K562 (cell line): ENCODE results near the gene PSMD14. TPM values are rescaled to one million over a fixed set of nuclear protein-coding genes. Genes with fewer than 3 reads are reported as not detected.
"Not testable (repeated sequence)": the region's sequence is repeated elsewhere in the genome, so short reads cannot be mapped to it uniquely, and the experiment has no call there.

Source experiments
- ATAC-seq: fragments of 200-7000 bp; cut with Tn5 transposase; 3 replicates; pipeline ENCODE4 v1.9.1; 2020; ENCODE audit warnings: moderate library complexity
- BruUV-seq: library from RNA; stranded (reverse); fragments of 400-500 nt; replicated peaks from 2 replicates; lab custom pipeline; 2021; lab: Mats Ljungman, UMichigan
- CTCF ChIA-PET: fragments of 300-600 bp; formaldehyde crosslinking; extraction: SDS; loops from one replicate; lab custom pipeline; 2021; ENCODE audit warnings: low intra/inter-chr PET ratio; lab: Yijun Ruan, JAX
- POLR2A ChIA-PET: fragments of 300-600, 350-650 bp; sonication (Branson Sonifier 250); formaldehyde crosslinking; extraction: SDS; loops from one replicate; lab custom pipeline; 2021; ENCODE audit warnings: antibody characterized with exemption, inconsistent platforms; lab: Yijun Ruan, JAX
- DNase-seq, 4 experiments: peaks; one replicate each; pipeline versions ENCODE4 v3.0.0 to v3.0.0-alpha.2; 2011 to 2018; ENCODE audit warnings: low spot score in 3 of 4, mixed read lengths in 3 of 4; ENCODE audit errors: extremely low read depth in 1 of 4
- FAIRE-seq: peaks from 2 replicates; lab custom pipeline; 2011; peaks lifted over from hg19 to GRCh38; lab: Jason Lieb, UNC
- H2AFZ ChIP-seq: 2 replicates; pipeline ENCODE4 v1.6.0; 2011; ENCODE audit warnings: low read depth, low read length, control low read depth, inconsistent platforms
- H3K27ac ChIP-seq: fragments of 200-600 bp; 3 replicates; pipeline ENCODE4 v1.8.0; 2011; ENCODE audit warnings: low read depth, mild to moderate bottlenecking, control low read depth, inconsistent platforms, low read length, moderate library complexity, mixed read lengths; ENCODE audit errors: extremely low read depth
- H3K27me3 ChIP-seq, 2 experiments: fragments of 300-600 bp in 1 of 2; 2 replicates in 1 of 2; 3 replicates in 1 of 2; pipeline versions ENCODE4 v1.6.0 to v1.8.0; 2011; ENCODE audit warnings: inconsistent platforms in 2 of 2, low read length in 2 of 2, mild to moderate bottlenecking in 1 of 2, mixed read lengths in 1 of 2, moderate library complexity in 1 of 2; ENCODE audit not compliant: control insufficient read depth in 2 of 2, insufficient read depth in 2 of 2
- H3K36me3 ChIP-seq: fragments of 300-600 bp; 3 replicates; pipeline ENCODE4 v1.8.0; 2011; ENCODE audit warnings: mild to moderate bottlenecking, low read length, inconsistent platforms; ENCODE audit not compliant: control insufficient read depth, insufficient read depth
- H3K4me1 ChIP-seq, 2 experiments: fragments of 200-600 bp in 1 of 2; replicated peaks in 1 of 2; 2 replicates in 1 of 2; 3 replicates in 1 of 2; pipeline versions ENCODE4 v1.5.1 to v1.8.0; 2011; ENCODE audit warnings: inconsistent platforms in 2 of 2, low read length in 2 of 2, mild to moderate bottlenecking in 1 of 2, mixed read lengths in 1 of 2, moderate library complexity in 1 of 2; ENCODE audit not compliant: control insufficient read depth in 2 of 2, insufficient read depth in 2 of 2
- H3K4me2 ChIP-seq: 2 replicates; pipeline ENCODE4 v1.6.1; 2011; ENCODE audit warnings: low read length, control low read depth, inconsistent platforms, mixed read lengths; ENCODE audit not compliant: insufficient read depth
- H3K4me3 ChIP-seq: fragments of 200-600 bp; sonication (generic), shearing (Covaris generic); 2 replicates; pipeline ENCODE4 v1.5.1; 2016; ENCODE audit warnings: control low read depth, inconsistent platforms
- H3K79me2 ChIP-seq: fragments of 200-600 bp; 3 replicates; pipeline ENCODE4 v1.8.0; 2011; ENCODE audit warnings: low read length, inconsistent platforms; ENCODE audit not compliant: control insufficient read depth, insufficient read depth
- H3K9ac ChIP-seq, 2 experiments: 2 replicates each; pipeline versions ENCODE4 v1.6.0 to v1.6.1; 2011; ENCODE audit warnings: low read depth in 2 of 2, low read length in 2 of 2, control low read depth in 1 of 2, inconsistent platforms in 1 of 2, mild to moderate bottlenecking in 1 of 2, mixed read lengths in 1 of 2; ENCODE audit not compliant: insufficient read depth in 1 of 2
- H3K9me1 ChIP-seq: one replicate; pipeline ENCODE4 v1.6.0; 2011; ENCODE audit warnings: inconsistent platforms, mild to moderate bottlenecking, low read length, moderate library complexity; ENCODE audit not compliant: control insufficient read depth, insufficient read depth
- H3K9me3 ChIP-seq: replicated peaks from 2 replicates; pipeline ENCODE4 v1.5.1; 2011; ENCODE audit warnings: low read depth, low read length, inconsistent platforms; ENCODE audit not compliant: control insufficient read depth, insufficient read depth
- H4K20me1 ChIP-seq: replicated peaks from 2 replicates; pipeline ENCODE4 v1.6.1; 2011; ENCODE audit warnings: low read length, inconsistent platforms, mixed read lengths; ENCODE audit not compliant: control insufficient read depth, insufficient read depth
- CREBBP ChIP-seq: IDR thresholded peaks from one replicate; pipeline ENCODE4 v1.6.1; 2012; ENCODE audit warnings: low read depth, mild to moderate bottlenecking, control low read depth, inconsistent platforms, low read length
- FOSL1 ChIP-seq: fragments of 200-800 bp; sonication (Bioruptor generic); conservative IDR thresholded peaks from 2 replicates; pipeline ENCODE4 v1.6.1; 2016; ENCODE audit warnings: missing genetic modification characterization, missing compliant biosample characterization
- HNRNPL ChIP-seq: fragments of 200-400 bp; formaldehyde crosslinking; IDR thresholded peaks from 2 replicates; pipeline ENCODE4 v1.6.1; 2017; ENCODE audit warnings: low read depth, mild to moderate bottlenecking, low read length
- MTA1 ChIP-seq: fragments of 450-650 bp; IDR thresholded peaks from 2 replicates; pipeline ENCODE4 v1.6.1; 2017; ENCODE audit warnings: borderline replicate concordance
- NEUROD1 ChIP-seq: fragments of 150-350 bp; IDR thresholded peaks from 2 replicates; pipeline ENCODE4 v1.6.1; 2014; ENCODE audit warnings: borderline replicate concordance, low read length, low read depth; ENCODE audit not compliant: partially characterized antibody
- POLR3G ChIP-seq: IDR thresholded peaks from 2 replicates; pipeline ENCODE4 v1.6.1; 2011; ENCODE audit not compliant: insufficient read length, insufficient replicate concordance; ENCODE audit errors: extremely low read depth
- TAF15 ChIP-seq: fragments of 200-400 bp; formaldehyde crosslinking; IDR thresholded peaks from 2 replicates; pipeline ENCODE4 v1.6.1; 2017; ENCODE audit warnings: mild to moderate bottlenecking, low read depth, low read length, moderate library complexity
- XRCC5 ChIP-seq: fragments of 200-400 bp; formaldehyde crosslinking; IDR thresholded peaks from 2 replicates; pipeline ENCODE4 v1.6.1; 2017; ENCODE audit warnings: low read depth, mild to moderate bottlenecking, low read length
- ZC3H8 ChIP-seq: fragments of 450-650 bp; IDR thresholded peaks from 2 replicates; pipeline ENCODE4 v1.6.1; 2017
- WGBS: fragments of 100-300 bp; shearing (Covaris generic); methylation state at CpG from one replicate; pipeline ENCODE4 v1.1.6; 2016; ENCODE audit warnings: low coverage, mixed read lengths; ENCODE audit not compliant: insufficient coverage; ENCODE audit errors: missing lambda C conversion rate; 5-methylcytosine and 5-hydroxymethylcytosine counted together
- in situ Hi-C: fragments of 300-500 bp; cut with MboI; formaldehyde crosslinking; loops from 4 replicates; pipeline ENCODE4 v1.15.0; 2018; ENCODE audit warnings: inconsistent platforms, mixed read lengths
- intact Hi-C: fragments of 100-400 bp; cut with micrococcal nuclease; formaldehyde crosslinking; loops from 2 replicates; pipeline ENCODE4 v1.14.2; 2022
- polyA plus RNA-seq, 8 experiments: library from polyadenylated mRNA; depleted of rRNA in 4 of 8; stranded (reverse) in 5 of 8; unstranded in 3 of 8; fragments of >200 nt; fragmentation: Nextera tagmentation in 2 of 8; fragmentation: Illumina TruSeq in 1 of 8; extraction: Ambion mirVana in 2 of 8; extraction: Trizol in 1 of 8; gene quantifications; 2 replicates each; pipeline versions ENCODE4 v1.2.1 to v1.2.3, GENCODE V29; 2011 to 2014; ENCODE audit warnings: inconsistent platforms in 1 of 8, missing spikeins in 1 of 8
- total RNA-seq, 7 experiments: library from RNA; depleted of rRNA in 6 of 7; stranded (reverse); fragments of >200 nt in 6 of 7; fragmentation: Illumina TruSeq in 2 of 7; extraction: Trizol in 2 of 7; gene quantifications; 2 replicates each; pipeline versions ENCODE4 v1.2.1 to v1.2.3, GENCODE V29; 2011 to 2021; ENCODE audit warnings: low replicate concordance in 1 of 7

PSMD14 gene
- total and polyA plus RNA-seq, 9 of the 15 experiments (the other 6 are each of a cell fraction or from before 2014, with no cell fraction given), result 151 to 515 (median 228) TPM

DNA sequence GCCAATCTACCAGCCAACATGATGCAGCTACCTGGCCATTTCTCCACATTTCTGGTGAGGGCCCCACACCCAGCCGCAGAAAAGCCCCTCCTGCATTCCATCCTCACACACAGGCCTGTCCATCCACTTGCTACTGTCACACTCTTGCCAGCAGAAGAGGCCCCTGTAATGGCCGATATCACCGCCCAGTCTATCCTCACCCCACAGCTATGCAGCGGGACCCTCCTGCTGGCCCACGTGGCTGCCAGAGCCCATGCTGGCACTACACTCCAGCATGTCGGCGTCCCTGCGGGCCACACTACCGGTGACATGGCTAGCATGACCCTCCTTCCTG lies 25.9 kb upstream of the PSMD14 start:
- H2AFZ ChIP-seq, H3K79me2 ChIP-seq, DNase-seq, FAIRE-seq, in situ Hi-C loops, H3K4me3 ChIP-seq, CTCF ChIA-PET, H3K27ac ChIP-seq, H3K27me3 ChIP-seq, H3K9me1 ChIP-seq, H3K36me3 ChIP-seq, H4K20me1 ChIP-seq, BruUV-seq, H3K4me1 ChIP-seq, H3K9me3 ChIP-seq, H3K4me2 ChIP-seq, POLR2A ChIA-PET: not testable (repeated sequence)
- intact Hi-C loops, result loop anchor here (5.0 kb wide), 1 partner anchor 840 kb away; no protein-coding TSS in a partner anchor
- 0 out of 4 replicates have a peak overlapping the region, but pooled peaks of 1 of the 2 experiments have one; percentile 20 for H3K9ac ChIP-seq
- 21% methylated on average over 7 of the region's 9 CpGs for WGBS
- ATAC-seq, result peak; percentile 26

DNA sequence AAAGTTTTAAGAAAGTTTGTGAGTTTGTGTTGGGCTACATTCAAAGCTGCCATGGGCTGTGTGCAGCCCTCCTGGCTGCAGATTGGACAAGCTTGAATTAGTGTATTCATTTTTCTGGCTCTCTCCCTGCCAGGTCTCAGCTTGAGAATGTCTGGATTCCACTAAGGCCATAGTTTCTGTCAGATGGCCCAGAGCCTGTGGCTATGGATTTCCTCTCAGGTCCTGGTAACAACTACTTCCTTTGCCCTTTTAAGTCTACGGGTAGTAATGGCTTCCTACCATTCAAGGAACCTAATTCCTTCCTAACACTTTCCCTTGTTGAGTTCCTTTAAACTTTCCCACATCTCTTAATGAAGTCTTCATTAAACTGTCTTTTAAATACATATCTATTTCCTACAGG lies 24.3 kb upstream of the PSMD14 start:
- Histone ChIP-seq H2AFZ (no peak overlapping the region), H3K4me2 (no peak overlapping the region), H3K27ac (no peak overlapping the region), H3K79me2 (no peaks in the 10 kb centered on the region), H3K4me3 (no peak overlapping the region), H3K9me1 (no peaks in the 10 kb centered on the region), H3K27me3 (peaks cover 0 to 6% of the 10 kb centered on the region in 2 experiments; a peak in 2 of 5 replicates), H3K9ac (no peak overlapping the region), H4K20me1 (no peaks in the 10 kb centered on the region), H3K9me3 (no peaks in the 10 kb centered on the region; the same call in 1 of the 2 replicates), H3K4me1 (peaks cover 0 to 8% of the 10 kb centered on the region in 2 experiments; a peak in 1 of 5 replicates), H3K36me3 (no peaks in the 10 kb centered on the region)
- ChIA-PET CTCF (no interaction called here), POLR2A (interaction anchor here (1.2 kb wide), 1 partner anchor 8 kb away, joined by 3 read pairs; no protein-coding TSS in a partner anchor)
- WGBS, result 0% methylated on average over 1 of the region's 1 CpG
- BruUV-seq, result no TSS peak
- intact Hi-C loops (loop anchor here (5.0 kb wide), 1 partner anchor 838 kb away; no protein-coding TSS in a partner anchor), in situ Hi-C loops (no loop called here)
- no peak for ATAC-seq
- no peak for FAIRE-seq
- DNase-seq, result no peak
- TF ChIP-seq ZC3H8 (no peak), XRCC5 (no peak), MTA1 (no peak), FOSL1 (no peak), HNRNPL (no peak), NEUROD1 (no peak), POLR3G (no peak), CREBBP (no peak), TAF15 (no peak)
